Glutamatergic neuron (in vitro differentiated cells): Measurements from ENCODE around the gene RPTOR. TPM values are rescaled to one million over a fixed set of nuclear protein-coding genes. Genes with fewer than 3 reads are reported as not detected.

Experiments
- DNase-seq: peaks from one replicate; pipeline ENCODE4 v3.0.0; 2022
- H3K27ac Mint-ChIP-seq: one replicate; pipeline ENCODE4 v1.8.0; 2020; ENCODE audit warnings: mild to moderate bottlenecking, mixed read lengths, inconsistent platforms; ENCODE audit not compliant: unreplicated experiment
- H3K27me3 Mint-ChIP-seq: one replicate; pipeline ENCODE4 v1.8.0; 2020; ENCODE audit warnings: mild to moderate bottlenecking, moderate library complexity, mixed read lengths, inconsistent platforms; ENCODE audit not compliant: unreplicated experiment
- H3K36me3 Mint-ChIP-seq: one replicate; pipeline ENCODE4 v1.8.0; 2020; ENCODE audit warnings: mild to moderate bottlenecking, mixed read lengths, inconsistent platforms; ENCODE audit not compliant: unreplicated experiment
- H3K4me1 Mint-ChIP-seq: one replicate; pipeline ENCODE4 v1.8.0; 2020; ENCODE audit warnings: mild to moderate bottlenecking, low read depth, mixed read lengths, inconsistent platforms; ENCODE audit not compliant: unreplicated experiment
- H3K4me3 Mint-ChIP-seq: one replicate; pipeline ENCODE4 v1.8.0; 2020; ENCODE audit warnings: mild to moderate bottlenecking, mixed read lengths, inconsistent platforms; ENCODE audit not compliant: unreplicated experiment
- H3K9me3 Mint-ChIP-seq: one replicate; pipeline ENCODE4 v1.8.0; 2020; ENCODE audit warnings: mild to moderate bottlenecking, moderate library complexity, mixed read lengths, inconsistent platforms; ENCODE audit not compliant: unreplicated experiment
- total RNA-seq: library from RNA; stranded (reverse); fragmentation: NEBNext Ultra II Directional; extraction: Animal tissue kit (Norgen Biotek cat#: 25700); gene quantifications from one replicate; pipeline ENCODE4 v1.2.1, GENCODE V29; 2021; ENCODE audit not compliant: unreplicated experiment
- TF ChIP-seq, protein P1 (sequence below): fragments of 200-600 bp; sonication (generic); IDR thresholded peaks from one replicate; pipeline ENCODE4 v1.5.0; 2021; ENCODE audit not compliant: partially characterized antibody, unreplicated experiment

The RPTOR gene
- total RNA-seq, 1 donor from 2014 or later = 39.8 TPM

GRCh38 chr17:80594431-80595269, 50.0 kb downstream of the RPTOR start:
- TF ChIP-seq, protein P1, sequence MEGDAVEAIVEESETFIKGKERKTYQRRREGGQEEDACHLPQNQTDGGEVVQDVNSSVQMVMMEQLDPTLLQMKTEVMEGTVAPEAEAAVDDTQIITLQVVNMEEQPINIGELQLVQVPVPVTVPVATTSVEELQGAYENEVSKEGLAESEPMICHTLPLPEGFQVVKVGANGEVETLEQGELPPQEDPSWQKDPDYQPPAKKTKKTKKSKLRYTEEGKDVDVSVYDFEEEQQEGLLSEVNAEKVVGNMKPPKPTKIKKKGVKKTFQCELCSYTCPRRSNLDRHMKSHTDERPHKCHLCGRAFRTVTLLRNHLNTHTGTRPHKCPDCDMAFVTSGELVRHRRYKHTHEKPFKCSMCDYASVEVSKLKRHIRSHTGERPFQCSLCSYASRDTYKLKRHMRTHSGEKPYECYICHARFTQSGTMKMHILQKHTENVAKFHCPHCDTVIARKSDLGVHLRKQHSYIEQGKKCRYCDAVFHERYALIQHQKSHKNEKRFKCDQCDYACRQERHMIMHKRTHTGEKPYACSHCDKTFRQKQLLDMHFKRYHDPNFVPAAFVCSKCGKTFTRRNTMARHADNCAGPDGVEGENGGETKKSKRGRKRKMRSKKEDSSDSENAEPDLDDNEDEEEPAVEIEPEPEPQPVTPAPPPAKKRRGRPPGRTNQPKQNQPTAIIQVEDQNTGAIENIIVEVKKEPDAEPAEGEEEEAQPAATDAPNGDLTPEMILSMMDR = no peak
- no peak for DNase-seq
- Mint-ChIP-seq H3K4me1 (peaks cover 31% of the 10 kb centered on the region), H3K9me3 (peaks cover 3% of the 10 kb centered on the region), H3K36me3 (no peaks in the 10 kb centered on the region), H3K27ac (peak overlapping the region; percentile 20), H3K27me3 (peaks cover 10% of the 10 kb centered on the region), H3K4me3 (no peak overlapping the region)

GRCh38 chr17:80596760-80597608, 52.3 kb downstream of the RPTOR start:
- Mint-ChIP-seq H3K4me3 (no peak overlapping the region), H3K4me1 (peaks cover 42% of the 10 kb centered on the region), H3K27ac (no peak overlapping the region), H3K9me3 (peaks cover 2% of the 10 kb centered on the region), H3K27me3 (peaks cover 9% of the 10 kb centered on the region), H3K36me3 (no peaks in the 10 kb centered on the region)
- TF ChIP-seq, protein P1 = no peak
- no peak for DNase-seq

- peaks cover 36% of the 10 kb centered on the region for H3K4me1 Mint-ChIP-seq
- no peak for DNase-seq
- TF ChIP-seq, protein P1 = no peak
- peaks cover 8% of the 10 kb centered on the region for H3K9me3 Mint-ChIP-seq
- no peak overlapping the region for H3K27ac Mint-ChIP-seq
- H3K36me3 Mint-ChIP-seq = peaks cover 9% of the 10 kb centered on the region
- peak overlapping the region; percentile 46 for H3K4me3 Mint-ChIP-seq
- peaks cover 6% of the 10 kb centered on the region for H3K27me3 Mint-ChIP-seq
Measured at GRCh38 chr17:80598813-80599545, 54.3 kb downstream of the RPTOR start.

DNA sequence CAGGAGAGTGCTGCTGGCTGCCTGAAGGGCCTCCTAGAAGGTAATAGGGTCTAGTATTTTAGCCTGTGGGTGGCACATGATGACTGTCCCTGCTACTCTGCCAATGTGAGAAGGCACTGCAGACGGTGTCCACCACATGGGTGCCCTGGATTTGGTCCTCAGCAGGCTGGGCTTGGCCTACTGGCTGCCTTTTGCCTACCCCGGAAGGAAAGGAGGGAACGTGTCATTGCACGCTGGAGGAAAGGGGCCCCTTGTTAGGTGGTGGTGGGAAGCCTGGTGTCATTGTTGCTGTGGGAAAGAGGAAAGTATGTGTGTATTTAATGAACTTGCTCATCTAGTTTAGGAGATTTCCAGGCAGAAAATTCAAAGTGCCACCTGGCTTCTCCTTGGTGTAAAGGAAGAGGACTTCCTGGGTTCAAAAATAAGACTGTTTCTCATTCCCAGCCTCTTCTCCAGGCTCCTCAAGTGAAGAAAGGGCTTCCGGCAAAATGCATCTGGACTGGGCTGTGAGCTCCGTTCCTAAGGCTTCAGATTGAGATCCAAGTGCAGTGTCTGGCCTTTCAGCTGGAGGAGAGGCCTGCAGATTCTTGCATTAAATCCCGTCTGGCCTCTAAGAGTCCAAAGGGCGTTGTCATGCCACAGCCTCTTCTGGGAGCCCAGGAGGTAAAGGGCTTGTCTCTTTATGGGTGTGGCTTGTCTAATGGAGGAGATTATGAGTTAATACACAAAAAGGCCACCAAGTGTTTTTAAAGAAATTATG, 55.1 kb downstream of the RPTOR start:
- Mint-ChIP-seq H3K4me1 (peaks cover 35% of the 10 kb centered on the region), H3K4me3 (peak overlapping the region; percentile 63), H3K27me3 (peaks cover 6% of the 10 kb centered on the region), H3K36me3 (peaks cover 9% of the 10 kb centered on the region), H3K9me3 (peaks cover 8% of the 10 kb centered on the region), H3K27ac (peak overlapping the region; percentile 43)
- TF ChIP-seq, protein P1 = no peak
- no peak for DNase-seq
